ELR (cell line): ENCODE measurements around the gene ACOX3.
A peak's percentile ranks its signal among the peaks of the same experiment; 100 is the strongest.
"Not testable (repeated sequence)": the region's sequence is repeated elsewhere in the genome, so short reads cannot be mapped to it uniquely, and the experiment has no call there.

Experiments
- DNase-seq: peaks from one replicate; pipeline ENCODE4 v3.0.0-alpha.2; 2015; ENCODE audit warnings: low read depth

The ACOX3 gene

DNA sequence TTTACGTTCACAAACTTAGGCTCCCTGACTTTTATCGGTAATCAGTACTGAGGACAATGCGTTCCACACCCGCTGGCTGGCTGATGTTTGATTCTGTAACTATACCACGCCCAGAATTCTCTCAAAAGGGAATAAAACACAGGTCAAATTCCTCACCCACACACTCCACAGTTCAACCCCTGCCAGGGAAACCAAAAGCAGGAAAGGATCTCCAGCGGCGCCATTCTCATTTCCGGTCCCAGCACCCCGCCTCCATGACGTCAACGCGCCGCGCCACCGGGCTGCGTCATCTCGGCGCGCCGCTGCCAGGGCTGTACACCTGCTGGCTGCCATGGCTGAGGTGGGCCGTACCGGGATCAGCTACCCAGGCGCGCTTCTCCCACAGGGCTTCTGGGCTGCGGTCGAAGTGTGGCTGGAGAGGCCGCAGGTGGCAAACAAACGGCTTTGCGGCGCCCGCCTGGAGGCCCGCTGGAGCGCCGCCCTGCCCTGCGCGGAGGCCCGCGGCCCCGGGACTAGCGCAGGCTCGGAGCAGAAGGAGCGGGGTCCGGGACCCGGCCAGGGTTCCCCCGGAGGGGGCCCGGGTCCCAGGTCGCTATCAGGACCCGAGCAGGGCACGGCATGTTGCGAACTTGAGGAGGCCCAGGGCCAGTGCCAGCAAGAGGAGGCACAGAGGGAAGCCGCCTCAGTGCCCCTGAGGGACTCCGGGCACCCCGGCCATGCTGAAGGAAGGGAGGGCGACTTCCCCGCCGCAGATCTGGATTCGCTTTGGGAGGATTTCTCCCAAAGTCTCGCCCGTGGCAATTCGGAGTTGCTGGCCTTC lies at the start of gene ACOX3, which contains the start of gene TRMT44:
ACOX3 (minus strand) TSS at position 232 of the 820 bp plus-strand sequence. CDS start 24,202 bp downstream, outside the sequence.
TRMT44 (plus strand) TSS at position 286 of the 820 bp plus-strand sequence; CDS start at position 332, 46 bp downstream.
- DNase-seq: peak; percentile 88

DNA sequence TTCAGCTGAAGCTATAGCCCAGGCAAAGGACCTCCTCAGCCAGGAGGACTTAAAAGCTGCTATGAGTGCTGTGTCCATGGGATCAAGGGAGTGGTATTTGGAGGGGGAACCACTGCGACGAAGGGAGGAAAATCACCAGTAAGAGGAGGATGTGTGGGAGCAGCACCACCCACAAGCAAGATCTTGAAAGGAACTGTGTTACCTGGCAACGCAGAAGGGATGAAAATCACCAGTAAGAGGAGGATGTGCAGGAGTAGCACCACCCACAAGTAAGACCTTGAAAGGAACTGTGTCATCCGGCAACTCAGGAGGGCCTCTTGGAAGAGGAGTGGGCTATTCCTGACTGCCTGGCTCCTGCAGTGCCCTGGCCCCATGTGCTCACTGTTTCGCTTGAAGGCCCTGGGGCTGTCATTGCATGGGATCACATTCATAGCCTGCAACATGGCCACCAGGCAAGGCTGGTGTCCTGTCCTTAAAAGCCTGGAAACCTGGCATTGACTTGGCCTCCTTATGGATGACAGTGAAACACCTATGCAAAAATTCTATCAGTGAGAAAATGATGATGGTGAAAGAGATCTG lies 48.4 kb upstream of the ACOX3 start:
- no peak for DNase-seq

DNA sequence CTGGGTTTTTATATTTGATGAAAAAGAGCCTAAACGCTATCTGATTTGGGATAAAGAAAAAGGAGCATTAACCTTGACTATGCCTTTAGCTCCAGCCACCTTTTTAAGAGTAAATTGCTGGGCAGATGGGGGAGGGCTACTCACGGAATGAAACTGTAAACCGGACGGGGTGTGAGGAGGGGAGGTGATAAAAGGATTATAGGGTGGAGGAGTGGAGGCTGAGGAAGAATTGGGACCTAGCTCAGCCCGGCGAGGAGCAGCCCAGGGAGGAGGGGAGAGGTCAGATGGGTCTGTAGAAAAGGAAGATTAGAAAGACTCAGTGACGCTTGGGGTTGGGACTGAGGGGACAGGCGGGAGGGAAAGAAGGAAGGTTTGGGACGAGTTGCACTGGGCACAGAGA lies 46.1 kb upstream of the ACOX3 start:
- DNase-seq: not testable (repeated sequence)

DNA sequence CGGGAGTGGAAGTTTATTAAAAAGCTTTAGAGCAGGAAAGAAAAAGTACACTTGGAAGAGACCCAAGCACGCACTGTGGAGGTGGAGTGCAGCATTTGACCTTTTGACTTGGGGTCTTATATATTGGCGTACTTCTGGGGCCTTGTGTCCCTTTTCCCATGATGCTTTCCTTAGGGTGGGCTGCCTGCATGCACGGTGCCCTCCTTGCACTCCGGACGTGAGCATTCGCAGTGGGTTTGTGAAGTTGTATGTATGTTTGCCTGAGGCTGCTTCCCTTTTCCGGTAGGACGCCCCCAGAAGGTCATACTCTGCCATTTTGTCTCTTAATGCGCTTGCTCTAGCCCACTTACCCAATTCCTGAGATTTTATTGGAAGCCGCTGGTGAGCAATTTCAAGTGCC lies 39.7 kb upstream of the ACOX3 start:
- no peak for DNase-seq

DNA sequence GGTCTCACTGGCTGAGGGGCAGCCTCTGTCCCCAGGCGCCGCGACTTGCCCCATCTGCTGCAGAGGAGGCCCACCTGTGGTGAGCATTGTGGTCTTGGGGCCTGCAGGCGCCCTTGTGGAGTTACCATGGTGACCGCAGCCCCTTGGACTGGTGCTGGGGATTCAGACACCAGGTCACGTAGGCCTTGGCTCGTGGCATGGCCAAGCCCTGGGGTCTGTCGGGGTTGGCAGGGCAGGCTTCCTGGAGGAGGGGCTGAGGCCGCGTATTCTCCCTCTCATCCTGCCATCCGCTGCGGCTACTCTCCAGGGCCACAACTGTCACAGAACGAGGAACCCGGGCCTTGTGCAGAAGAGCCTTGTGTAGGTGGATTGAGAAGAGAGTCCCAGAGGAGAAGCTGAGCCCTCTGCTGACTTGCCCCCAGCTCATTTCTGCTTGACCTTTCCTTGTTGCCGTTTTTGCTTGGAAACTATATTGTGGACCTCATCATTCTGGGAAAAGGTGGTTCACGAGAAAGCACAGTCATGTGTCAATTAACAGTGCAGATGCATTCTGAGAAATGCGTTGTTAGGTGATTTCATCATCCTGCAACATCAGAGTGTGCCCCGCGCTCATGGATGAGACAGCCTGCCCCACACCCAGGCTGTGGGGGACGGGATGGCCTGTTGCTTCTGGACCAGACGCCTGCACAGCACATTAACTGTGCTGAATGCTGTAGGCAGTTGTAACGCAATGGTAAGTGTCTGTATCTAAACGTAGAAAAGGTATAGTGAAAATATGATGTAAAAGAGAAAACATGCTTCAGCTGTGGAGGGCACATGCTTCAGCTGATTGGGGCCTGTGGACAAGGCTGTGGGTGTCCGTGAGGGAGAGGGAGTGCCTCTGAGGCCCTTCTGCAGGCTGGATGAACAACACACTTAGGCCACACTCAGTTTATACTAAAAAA lies 38.5 kb upstream of the ACOX3 start:
- DNase-seq: no peak

DNA sequence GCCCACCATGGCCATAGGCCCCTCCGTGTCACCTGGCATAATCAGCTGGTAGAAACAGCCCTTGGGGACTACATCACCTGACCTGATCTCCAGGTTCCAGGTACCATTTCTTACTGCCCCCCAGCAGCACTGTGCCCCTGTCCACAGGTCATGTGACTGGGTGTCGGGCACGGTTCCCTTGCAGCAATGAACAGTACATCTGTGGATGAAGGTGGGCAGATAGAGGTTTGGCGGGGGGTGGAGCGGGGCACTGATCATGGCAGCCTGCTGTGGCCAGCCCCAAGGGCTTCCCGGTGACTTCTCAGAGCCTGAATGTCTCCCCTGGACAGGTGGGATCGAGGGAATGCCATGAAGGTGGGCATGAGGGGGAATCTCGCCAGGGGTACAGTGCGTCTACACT lies 37.8 kb upstream of the ACOX3 start:
- no peak for DNase-seq

DNA sequence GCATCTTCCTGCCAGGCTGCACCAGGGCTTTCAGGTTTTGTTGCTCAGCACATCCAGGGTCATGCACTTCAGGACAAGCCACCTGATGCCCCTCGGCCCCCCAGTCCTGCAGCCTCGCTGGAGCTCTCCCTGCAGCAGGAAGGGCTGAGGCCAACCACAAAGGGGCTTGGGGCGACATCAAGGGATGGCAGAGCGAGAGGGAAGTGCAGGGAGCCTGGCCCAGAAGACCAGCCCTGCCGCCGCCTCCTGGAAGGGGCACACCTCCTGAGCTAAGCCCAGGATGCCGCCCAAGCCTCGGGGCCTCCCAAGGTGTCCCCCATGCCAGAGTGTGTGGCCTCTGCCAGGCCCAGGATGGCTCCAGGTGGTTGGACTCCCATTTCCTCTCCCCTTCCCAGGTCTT lies 37.2 kb upstream of the ACOX3 start:
- DNase-seq: no peak

DNA sequence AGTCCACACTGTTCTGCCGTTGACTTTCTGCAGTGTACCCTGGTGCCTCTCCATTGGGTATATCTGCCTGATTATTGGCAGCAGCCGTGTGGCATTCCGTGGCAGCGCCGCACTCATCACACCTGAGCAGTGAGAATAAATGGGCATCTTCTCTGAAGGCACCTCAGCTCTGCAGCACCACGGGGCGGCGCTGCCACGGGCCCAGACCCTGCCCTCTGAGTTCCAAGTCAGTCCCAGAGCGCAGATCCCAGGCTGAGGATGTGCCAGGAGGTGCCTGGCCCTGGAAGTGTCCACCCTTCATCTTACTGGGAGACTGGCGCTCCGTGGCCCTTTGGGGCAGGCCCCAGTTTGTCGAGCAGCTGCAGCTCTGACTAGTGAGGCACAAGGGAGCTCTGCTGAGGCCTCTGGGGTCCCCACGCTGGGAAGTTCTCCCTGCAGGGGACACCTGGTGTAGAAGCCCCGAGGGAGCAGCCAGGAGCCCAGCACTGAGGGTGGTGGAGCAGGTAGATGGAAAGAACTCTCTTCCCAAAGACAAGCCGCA lies 36.6 kb upstream of the ACOX3 start:
- no peak for DNase-seq

DNA sequence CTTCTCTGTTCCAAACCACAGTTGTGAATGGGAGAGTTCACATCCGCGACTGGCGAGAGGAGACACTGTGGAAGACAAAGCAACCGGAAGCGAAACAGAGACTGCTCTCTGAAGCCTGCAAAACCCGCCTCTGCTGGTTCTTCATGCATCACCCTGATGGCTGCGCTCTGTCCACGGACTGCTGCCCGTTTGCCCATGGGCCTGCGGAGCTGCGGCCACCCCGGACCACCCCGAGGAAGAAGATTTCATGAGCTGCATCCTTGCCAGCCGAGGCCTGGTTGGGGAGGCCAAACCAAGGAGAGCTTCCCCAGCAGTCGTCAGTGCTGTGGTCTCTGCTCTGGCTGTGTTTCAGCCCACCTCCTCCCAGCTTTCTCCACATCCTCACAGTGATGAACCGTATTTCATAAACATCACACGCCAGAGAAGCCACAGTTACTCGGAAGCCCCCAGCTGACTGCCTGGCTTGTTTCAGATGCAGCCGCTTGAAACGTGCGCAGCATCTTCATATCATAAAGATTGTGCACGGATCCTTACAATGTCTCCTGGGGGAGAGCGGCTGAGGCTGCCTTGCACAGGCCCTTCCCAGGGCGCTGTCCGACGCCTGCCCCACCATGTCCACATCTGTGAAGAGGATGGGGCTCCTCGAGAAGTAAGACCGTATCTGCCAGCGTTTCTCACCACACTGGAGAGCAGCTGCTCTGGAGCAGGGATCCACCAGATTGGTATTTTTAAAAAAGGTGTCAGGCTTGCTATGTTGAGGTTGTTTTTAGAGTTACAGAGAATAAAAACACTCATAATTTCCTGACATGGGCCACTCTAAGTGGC lies 35.4 kb upstream of the ACOX3 start:
- no peak for DNase-seq

DNA sequence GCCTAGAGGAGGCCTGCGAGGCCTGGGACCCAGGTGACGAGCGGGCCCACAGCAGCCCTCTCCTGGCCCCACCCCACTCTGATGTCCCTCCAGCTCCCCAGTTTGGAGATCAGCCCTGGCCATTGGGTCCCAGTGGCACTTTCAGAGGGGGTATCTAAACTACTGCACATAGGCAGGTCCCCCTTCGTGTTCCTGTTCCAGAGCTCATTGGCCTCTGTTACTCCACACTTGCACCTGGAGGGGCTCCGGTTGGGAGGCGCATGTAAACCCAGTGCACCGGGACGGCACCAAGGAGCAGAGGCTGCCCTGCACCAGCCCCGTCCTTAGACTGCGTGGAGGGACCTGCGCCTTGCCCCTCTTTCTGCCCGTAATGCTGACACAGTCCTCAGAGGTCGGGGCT lies 34.3 kb upstream of the ACOX3 start:
- no peak for DNase-seq

DNA sequence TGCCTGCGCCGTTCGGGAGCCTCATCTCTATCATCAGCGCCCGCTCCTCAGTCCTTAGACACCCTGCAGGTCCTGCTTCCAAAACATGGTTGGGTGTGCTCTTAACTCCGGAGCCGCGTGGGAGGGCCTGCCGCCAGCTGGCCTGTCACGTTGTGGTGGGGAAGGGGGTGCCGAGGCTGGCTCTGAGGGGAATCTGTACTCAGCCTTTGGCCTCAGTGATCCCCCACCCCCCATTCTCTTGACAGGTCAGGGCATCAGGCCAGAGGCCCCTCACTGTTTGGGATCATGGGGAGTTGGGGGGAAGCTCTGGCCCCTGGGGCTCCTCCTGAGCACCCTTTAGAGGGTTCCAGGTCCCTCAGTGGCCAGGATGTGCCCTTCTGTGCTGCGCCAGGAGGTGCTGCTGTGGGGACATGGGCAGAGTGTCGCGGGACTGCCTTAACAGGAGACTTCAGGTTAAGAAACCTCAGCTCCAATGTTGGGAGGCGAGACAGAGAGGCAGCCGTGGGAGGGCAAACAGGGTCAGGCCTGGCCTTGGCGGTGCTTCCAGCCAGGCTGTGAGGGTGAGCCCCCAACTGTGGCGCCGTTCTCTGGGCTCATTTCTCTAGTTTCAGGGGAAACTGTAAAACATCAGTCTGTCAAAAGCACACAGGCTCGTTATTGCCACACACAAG lies 33.5 kb upstream of the ACOX3 start:
- no peak for DNase-seq

DNA sequence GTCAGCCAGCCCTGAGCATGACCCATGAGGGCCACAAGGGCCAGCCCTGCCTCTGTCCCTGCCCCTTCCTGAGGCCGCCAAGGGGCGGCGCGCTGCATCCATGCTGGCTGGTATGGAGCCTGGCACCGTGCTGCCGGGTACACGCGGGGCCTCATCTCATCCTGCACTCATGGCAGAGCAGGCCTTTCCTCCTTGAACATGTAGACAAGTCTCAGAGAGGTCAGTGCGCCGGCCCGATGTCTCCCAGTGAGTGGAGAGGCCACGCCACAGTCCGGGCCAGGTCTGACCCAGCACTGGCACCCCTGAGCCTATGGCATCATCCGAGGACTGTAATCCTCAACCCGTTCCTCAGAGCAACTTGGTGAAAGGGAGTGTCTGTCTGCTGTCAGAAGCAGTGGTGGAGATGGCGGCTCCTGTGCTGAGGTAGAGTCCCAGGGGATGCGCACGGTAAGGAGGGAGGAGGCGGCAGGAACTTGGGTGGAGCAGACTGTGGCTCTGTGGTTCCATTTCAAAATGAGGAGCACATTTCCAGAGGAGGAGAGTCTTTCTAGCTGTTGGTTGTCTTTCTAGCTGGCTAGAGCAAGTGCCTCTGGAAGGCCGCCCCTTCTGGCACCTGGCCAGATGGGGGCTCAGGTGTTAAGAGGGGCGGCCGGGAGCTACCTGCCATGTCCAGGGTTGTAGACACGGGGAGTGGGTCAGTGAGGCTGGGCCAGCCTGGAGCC lies 32.8 kb upstream of the ACOX3 start:
- no peak for DNase-seq

DNA sequence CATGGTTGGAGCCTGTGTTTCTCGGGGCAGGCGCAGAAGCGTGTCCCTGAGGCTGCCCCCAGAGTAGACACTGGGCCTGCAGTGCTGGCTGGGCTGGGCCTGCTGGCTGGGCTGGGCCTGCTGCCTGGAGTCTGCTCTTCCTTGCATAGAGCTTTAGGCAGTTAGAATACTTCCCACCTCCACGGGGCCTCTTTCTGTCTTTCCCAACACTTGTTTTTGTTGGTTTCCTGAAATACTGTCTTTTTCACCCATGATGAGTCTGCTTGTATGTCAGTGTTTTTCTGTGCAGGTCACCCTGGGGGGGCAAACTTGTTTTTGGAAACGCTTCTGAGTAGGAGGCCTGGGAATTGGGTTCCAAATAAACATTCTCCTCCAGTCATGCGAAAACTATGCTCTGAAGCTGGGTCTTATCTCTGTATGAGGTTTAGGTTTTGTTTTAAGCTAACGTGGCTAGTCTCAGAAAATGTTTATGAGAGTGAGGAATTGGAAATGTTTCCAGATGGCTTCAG lies 32.2 kb upstream of the ACOX3 start:
- peak; percentile 83 for DNase-seq

DNA sequence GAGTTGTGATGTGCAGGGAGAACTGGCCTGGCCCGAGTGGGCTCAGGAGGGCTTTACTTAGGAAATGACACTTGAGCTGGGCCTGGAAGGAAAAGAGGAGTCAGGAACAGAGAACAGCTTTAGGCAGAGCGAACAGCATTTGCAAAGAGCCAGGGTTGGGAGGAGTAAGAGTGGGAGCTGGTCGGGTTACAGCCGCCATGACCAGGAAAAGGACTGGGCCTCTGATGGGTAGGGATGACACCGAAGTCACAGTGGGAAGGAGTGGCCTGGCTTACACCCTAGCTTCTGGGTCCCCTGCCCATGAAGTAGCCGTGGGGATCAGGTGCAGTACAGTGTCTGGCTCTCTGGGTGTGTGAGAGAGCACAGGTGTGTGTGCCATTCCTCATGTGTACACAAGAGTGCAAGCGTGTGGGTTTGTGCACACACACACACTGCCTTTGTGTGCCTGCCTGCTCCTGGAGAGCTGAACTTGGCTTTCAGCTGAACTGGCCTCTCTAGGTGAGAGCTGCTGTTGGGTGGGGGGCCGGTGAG lies 31.7 kb upstream of the ACOX3 start:
- DNase-seq: no peak

DNA sequence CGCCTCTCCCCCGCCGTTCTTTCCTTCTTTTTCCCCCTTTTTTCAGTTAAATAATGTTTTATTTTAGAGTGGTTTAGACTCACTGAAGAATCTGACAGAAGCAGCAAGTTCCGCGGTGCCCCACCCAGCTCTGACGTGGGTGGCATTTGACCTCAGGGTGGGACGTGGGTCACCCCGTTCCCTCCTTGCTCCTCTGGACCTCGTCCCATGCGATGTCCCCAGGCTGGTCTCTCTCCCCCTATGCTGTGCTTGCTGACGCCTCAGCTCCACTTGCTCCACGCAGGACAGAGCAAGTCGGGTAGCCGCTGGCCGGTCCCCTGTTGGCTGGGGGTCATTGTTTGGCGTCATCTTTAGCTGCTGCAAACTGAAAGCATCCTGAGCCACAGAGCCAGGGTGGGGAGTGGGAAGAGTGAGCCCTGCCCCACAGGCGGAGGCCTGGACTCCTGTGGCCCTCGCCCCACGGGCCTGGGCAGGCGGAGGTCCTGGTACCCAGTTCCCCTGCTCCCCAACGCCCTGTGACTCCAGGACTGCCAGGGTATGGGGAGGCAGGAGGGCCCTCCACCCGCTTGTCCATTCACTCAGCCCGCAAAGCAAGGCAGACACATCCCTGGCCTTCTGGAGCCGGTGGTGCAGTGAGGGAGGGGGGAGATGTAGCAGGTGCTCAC lies 30.8 kb upstream of the ACOX3 start:
- DNase-seq: no peak

DNA sequence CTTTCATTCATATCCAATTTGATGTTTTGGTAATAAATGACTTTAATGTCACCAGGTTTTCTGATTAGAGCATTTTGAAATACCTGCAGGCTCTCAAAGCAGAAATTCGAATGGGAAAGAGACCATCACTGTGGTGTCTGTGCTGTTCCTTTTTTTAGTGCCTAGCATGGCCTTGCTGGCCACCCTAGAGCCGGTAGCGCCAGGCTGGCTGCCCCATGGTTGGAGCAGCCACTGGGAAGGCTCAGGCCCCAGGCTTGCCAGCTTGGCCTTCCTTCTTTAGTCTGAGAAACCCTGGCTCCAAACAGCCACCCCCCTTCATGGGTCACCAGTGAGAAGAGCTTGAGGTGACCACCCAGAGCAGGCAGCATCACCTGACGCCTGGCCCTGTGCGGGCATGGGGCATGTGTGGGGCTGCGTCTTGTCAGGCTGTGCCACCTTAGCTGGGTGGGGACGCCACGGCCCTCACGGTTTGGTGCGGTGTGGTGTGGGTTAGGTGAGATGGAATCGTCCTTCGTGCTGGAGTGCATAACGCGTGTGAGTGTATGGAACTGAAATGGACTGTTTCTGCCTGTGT lies 30.0 kb upstream of the ACOX3 start:
- DNase-seq: no peak

DNA sequence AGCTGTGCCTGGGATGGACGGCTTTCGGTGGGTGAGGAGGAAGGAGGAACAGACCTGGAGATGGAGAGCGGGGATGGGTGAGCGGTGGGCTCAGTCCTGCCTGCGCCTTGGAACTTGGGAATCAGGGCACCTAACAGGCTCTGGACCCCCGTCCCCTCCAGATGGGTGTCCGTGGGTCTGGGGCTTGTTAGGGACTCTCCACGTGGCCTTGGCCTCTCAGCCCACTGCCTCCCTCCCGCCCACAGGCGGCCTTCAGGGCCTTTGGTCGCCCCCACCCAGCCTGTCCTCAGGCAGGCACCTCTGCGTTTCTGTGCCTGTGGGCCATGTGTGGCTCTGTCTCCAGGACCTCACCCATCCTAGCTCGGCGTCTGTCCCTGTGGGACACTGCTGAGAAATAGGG lies 29.0 kb upstream of the ACOX3 start:
- no peak for DNase-seq

DNA sequence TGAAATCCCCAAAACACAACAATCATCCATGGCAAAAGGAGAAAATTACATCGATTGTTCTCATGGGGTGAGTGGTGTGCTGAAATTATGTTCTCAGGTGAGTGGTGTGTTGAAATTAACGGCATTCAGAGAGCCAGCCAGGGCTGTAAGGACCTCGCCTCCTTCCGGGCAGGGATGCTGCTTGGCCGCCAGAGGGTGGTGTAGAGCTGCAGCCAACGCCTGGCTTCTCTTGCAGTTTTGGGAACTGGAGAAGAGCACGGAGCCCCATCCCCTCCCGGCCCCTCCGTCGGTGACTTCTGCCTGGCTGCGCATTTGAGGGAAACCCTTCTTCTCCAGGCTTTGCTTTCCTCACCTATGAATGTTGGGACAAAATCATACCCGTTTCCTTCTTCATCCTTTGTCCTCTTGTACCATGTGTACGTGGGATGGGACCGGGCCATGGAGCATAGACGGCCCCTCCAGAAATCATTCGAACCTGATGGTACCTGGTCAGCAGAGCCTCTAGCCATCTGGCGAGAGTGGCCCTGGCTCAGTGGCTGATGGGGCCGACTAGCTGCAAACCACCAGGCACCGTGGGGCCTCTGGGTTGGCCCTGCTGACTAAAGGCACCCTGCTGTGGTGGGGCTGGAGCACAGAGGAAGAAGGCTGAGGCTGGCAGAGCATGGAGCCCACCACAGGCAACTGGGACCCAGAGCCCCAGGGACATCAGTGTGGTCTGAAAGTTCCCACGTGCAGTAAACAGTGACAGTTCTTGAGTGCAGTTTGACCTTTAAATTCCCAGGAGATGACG lies 28.4 kb upstream of the ACOX3 start:
- peak; percentile 61 for DNase-seq
